ENCODE data around the gene NKAIN4. TPM values are rescaled to one million over a fixed set of nuclear protein-coding genes. Genes with fewer than 3 reads are reported as not detected.

The NKAIN4 gene
- total and polyA plus RNA-seq, 2 experiments from 2014 or later = 12.6 to 13.2 TPM

DNA sequence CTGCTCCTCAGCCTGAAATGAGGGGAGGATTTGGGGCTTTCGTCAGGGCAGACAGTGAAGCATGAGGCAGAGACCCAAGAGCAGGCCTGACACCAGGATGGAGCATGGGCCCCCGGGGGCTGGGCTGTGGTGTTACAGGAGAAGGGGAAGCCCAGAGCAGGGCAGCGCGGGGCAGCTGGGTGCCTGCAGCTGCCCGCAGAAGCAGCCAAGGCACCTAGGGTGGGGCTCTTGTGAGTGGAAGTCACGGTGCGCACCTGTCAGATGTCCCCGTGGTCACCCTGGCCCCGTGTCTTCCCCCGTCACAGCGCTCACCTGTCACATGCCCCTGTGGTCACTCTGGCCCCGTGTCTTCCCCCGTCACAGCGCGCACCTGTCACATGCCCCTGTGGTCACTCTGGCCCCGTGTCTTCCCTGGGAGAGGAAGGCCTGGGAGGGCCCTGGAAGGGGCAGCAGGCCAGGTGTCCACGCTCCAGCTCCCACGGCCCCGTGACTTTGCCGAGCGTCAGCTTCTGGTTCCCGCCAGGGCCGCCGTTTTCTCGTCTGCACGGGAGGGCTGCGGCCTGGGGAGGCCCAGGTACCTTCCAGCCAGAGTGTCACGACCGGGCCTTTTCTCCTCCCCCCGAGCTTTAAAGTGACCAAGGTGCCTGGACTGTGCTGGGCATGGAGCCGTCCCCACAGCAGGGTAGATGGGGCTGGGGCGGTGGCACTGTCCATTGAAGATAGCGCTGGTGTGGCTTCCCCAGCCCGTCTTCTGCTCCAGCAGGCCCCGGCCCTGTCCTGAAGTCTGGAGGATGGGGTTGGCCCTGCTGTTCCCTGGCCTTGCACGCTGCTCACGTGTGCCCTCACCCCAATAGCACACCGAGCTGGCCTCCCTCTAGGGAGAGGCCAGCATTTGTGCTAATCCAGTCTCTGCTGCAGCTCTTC is 27.7 kb upstream of the NKAIN4 start (continued):
- TF ChIP-seq, protein P1, sequence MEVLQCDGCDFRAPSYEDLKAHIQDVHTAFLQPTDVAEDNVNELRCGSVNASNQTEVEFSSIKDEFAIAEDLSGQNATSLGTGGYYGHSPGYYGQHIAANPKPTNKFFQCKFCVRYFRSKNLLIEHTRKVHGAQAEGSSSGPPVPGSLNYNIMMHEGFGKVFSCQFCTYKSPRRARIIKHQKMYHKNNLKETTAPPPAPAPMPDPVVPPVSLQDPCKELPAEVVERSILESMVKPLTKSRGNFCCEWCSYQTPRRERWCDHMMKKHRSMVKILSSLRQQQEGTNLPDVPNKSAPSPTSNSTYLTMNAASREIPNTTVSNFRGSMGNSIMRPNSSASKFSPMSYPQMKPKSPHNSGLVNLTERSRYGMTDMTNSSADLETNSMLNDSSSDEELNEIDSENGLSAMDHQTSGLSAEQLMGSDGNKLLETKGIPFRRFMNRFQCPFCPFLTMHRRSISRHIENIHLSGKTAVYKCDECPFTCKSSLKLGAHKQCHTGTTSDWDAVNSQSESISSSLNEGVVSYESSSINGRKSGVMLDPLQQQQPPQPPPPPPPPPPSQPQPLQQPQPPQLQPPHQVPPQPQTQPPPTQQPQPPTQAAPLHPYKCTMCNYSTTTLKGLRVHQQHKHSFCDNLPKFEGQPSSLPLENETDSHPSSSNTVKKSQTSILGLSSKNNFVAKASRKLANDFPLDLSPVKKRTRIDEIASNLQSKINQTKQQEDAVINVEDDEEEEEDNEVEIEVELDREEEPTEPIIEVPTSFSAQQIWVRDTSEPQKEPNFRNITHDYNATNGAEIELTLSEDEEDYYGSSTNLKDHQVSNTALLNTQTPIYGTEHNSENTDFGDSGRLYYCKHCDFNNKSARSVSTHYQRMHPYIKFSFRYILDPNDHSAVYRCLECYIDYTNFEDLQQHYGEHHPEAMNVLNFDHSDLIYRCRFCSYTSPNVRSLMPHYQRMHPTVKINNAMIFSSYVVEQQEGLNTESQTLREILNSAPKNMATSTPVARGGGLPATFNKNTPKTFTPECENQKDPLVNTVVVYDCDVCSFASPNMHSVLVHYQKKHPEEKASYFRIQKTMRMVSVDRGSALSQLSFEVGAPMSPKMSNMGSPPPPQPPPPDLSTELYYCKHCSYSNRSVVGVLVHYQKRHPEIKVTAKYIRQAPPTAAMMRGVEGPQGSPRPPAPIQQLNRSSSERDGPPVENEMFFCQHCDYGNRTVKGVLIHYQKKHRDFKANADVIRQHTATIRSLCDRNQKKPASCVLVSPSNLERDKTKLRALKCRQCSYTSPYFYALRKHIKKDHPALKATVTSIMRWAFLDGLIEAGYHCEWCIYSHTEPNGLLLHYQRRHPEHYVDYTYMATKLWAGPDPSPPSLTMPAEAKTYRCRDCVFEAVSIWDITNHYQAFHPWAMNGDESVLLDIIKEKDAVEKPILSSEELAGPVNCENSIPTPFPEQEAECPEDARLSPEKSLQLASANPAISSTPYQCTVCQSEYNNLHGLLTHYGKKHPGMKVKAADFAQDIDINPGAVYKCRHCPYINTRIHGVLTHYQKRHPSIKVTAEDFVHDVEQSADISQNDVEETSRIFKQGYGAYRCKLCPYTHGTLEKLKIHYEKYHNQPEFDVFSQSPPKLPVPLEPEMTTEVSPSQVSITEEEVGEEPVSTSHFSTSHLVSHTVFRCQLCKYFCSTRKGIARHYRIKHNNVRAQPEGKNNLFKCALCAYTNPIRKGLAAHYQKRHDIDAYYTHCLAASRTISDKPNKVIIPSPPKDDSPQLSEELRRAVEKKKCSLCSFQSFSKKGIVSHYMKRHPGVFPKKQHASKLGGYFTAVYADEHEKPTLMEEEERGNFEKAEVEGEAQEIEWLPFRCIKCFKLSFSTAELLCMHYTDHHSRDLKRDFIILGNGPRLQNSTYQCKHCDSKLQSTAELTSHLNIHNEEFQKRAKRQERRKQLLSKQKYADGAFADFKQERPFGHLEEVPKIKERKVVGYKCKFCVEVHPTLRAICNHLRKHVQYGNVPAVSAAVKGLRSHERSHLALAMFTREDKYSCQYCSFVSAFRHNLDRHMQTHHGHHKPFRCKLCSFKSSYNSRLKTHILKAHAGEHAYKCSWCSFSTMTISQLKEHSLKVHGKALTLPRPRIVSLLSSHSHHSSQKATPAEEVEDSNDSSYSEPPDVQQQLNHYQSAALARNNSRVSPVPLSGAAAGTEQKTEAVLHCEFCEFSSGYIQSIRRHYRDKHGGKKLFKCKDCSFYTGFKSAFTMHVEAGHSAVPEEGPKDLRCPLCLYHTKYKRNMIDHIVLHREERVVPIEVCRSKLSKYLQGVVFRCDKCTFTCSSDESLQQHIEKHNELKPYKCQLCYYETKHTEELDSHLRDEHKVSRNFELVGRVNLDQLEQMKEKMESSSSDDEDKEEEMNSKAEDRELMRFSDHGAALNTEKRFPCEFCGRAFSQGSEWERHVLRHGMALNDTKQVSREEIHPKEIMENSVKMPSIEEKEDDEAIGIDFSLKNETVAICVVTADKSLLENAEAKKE (CRISPR knock-in tag; IDR thresholded peaks at IDR 0.05) = no peak
- TF ChIP-seq STAT1 (IDR thresholded peaks at IDR 0.05; ENCODE audit: unreplicated experiment) (no peak), EZH2phosphoT487 (IDR thresholded peaks at IDR 0.05; ENCODE audit: unreplicated experiment) (no peak), CREB1 (CRISPR knock-in tag; IDR thresholded peaks at IDR 0.05; ENCODE audit: low read depth) (no peak)

DNA sequence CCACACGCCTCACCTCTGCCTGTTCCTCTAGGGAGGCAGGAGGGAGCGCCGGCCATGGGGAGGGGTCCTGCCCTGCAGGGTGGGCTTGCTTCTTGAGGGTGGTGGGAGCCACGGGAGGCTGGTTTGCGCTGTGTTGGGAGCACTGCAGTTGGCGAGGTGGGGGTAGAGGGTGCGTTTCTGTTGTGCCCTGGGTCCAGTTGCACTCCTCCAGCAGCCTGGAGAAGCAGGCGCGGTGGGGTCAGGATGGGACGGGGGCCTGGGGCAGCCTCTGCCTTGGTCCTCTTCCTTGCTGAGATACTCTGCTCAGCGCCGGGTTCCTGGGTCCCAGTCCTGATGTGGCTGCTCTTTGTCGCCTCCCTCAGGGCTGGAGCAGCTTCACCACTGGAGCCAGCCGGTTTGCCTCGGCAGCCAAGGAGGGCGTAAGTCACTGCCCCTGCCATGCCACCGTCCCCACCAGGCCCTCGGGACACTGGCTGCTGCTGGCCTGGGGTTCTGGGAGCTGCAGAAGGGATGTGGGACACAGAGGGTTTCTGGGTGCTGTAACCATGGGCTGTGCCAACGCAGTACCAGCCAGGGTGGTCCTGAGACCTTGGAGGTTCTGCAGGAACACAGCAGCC is 26.8 kb upstream of the NKAIN4 start:
- H2AFZ ChIP-seq = no peak overlapping the region
- no peak overlapping the region for H3K27ac ChIP-seq (ENCODE audit: low read depth)
- H3K36me3 Mint-ChIP-seq (ENCODE audit: low read depth) = peaks cover 41% of the 10 kb centered on the region
- H3K4me1 Mint-ChIP-seq = no peaks in the 10 kb centered on the region; the same call in 2 of the 3 replicates
- H4K20me1 ChIP-seq (replicated peaks; ENCODE audit: insufficient read depth) = peaks cover 3% of the 10 kb centered on the region; the same call in 1 of the 2 replicates
- H3K4me3 Mint-ChIP-seq = no peak overlapping the region
- peaks cover 7% of the 10 kb centered on the region for H3K27me3 Mint-ChIP-seq (ENCODE audit: insufficient read depth, low read depth, poor library complexity)
- 0 out of 2 replicates have a peak, but pooled peaks cover 3% of the 10 kb centered on the region for H3F3A ChIP-seq (replicated peaks; ENCODE audit: low read depth)
- no peak overlapping the region for H3K4me3 ChIP-seq
- no peaks in the 10 kb centered on the region for H3K9me3 Mint-ChIP-seq
- TF ChIP-seq POLR2AphosphoS5 (IDR thresholded peaks at IDR 0.05; ENCODE audit: low read depth) = no peak
- TF ChIP-seq, protein P2, sequence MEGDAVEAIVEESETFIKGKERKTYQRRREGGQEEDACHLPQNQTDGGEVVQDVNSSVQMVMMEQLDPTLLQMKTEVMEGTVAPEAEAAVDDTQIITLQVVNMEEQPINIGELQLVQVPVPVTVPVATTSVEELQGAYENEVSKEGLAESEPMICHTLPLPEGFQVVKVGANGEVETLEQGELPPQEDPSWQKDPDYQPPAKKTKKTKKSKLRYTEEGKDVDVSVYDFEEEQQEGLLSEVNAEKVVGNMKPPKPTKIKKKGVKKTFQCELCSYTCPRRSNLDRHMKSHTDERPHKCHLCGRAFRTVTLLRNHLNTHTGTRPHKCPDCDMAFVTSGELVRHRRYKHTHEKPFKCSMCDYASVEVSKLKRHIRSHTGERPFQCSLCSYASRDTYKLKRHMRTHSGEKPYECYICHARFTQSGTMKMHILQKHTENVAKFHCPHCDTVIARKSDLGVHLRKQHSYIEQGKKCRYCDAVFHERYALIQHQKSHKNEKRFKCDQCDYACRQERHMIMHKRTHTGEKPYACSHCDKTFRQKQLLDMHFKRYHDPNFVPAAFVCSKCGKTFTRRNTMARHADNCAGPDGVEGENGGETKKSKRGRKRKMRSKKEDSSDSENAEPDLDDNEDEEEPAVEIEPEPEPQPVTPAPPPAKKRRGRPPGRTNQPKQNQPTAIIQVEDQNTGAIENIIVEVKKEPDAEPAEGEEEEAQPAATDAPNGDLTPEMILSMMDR (conservative IDR thresholded peaks at IDR 0.05; ENCODE audit: low read depth in 2 of 2) = peak; percentile 48 to 74
- H3K79me2 ChIP-seq (replicated peaks; ENCODE audit: insufficient read depth) = peaks cover 9% of the 10 kb centered on the region
- peaks cover 9% of the 10 kb centered on the region; the same call in 1 of the 2 replicates for H3K36me3 ChIP-seq (ENCODE audit: insufficient read depth)
- H3K9me2 ChIP-seq (ENCODE audit: insufficient read depth) = no peaks in the 10 kb centered on the region
- H3K27me3 ChIP-seq (ENCODE audit: insufficient read depth) = no peaks in the 10 kb centered on the region
- ATAC-seq (peak; percentile 92), DNase-seq (ENCODE audit: low spot score) (peak; percentile 77)
- H3K4me1 ChIP-seq (ENCODE audit: insufficient read depth) = no peaks in the 10 kb centered on the region
- no peak overlapping the region for H3K27ac Mint-ChIP-seq
- no peak overlapping the region for H3K4me2 ChIP-seq
